G401.6 (cell line): ENCODE measurements around the gene LCN2.
"Not testable (repeated sequence)": the region's sequence is repeated elsewhere in the genome, so short reads cannot be mapped to it uniquely, and the experiment has no call there.

ENCODE experiments used
- FAIRE-seq: peaks from 2 replicates; lab custom pipeline; 2012; peaks lifted over from hg19 to GRCh38; lab: Jason Lieb, UNC

Gene LCN2

DNA sequence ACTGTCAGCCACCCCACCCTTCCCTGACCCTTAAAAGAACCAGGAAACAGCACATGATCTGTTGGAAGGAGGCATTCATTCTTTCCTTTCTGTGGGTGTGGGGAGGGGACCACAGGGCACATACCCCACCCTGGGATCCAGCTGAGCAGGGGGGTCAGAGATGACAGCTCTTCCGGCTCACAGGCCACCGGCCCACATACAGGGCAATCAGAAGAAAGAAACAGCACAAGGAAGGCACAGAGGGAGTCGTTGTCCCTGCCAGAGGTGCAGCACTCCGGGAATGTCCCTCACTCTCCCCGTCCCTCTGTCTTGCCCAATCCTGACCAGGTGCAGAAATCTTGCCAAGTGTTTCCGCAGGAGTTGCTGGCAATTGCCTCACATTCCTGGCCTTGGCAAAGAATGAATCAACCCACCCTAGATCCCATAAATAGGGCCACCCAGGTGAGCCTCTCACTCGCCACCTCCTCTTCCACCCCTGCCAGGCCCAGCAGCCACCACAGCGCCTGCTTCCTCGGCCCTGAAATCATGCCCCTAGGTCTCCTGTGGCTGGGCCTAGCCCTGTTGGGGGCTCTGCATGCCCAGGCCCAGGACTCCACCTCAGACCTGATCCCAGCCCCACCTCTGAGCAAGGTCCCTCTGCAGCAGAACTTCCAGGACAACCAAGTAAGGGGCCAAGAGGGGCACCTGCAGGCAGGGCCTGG, at the start of gene LCN2:
Gene LCN2, plus strand, starts transcription at position 453 of the 701 bp plus-strand sequence. Its CDS starts 73 bp downstream, at position 526.
- no peak for FAIRE-seq

DNA sequence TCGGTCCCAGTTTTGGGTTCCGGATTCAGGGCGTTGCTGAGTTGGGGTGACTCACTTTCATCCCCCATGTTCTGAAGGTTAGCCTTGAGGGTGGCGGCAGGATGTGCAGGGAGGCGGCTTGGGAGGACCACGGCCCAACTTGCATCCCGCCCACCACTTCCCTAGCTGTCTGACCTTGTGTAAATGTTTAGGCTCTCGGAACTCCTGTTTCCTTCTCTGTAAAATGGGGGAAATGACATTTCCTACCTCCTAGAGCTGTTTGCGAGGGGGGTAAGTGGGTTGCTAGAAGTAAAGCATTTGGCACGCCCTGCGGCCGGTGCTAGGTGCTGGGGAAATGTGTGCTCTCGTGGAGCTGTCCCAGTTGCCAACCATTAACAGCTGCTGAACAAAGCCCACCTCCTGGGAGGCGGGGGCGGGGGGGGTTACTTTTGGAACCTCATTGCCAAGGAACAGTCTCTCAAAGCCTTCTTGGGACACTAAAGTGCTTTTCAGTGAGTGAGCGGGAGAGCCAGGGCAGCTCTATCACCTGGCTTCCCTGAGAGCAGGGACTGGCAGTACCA, 49.2 kb upstream of the LCN2 start:
- no peak for FAIRE-seq

GRCh38 chr9:128100581-128100980, 48.7 kb upstream of the LCN2 start:
- no peak for FAIRE-seq

GRCh38 chr9:128101231-128101661, 48.0 kb upstream of the LCN2 start:
- no peak for FAIRE-seq

GRCh38 chr9:128101690-128102089, 47.6 kb upstream of the LCN2 start:
- no peak for FAIRE-seq

GRCh38 chr9:128102196-128102595, 47.1 kb upstream of the LCN2 start:
- FAIRE-seq: no peak

DNA sequence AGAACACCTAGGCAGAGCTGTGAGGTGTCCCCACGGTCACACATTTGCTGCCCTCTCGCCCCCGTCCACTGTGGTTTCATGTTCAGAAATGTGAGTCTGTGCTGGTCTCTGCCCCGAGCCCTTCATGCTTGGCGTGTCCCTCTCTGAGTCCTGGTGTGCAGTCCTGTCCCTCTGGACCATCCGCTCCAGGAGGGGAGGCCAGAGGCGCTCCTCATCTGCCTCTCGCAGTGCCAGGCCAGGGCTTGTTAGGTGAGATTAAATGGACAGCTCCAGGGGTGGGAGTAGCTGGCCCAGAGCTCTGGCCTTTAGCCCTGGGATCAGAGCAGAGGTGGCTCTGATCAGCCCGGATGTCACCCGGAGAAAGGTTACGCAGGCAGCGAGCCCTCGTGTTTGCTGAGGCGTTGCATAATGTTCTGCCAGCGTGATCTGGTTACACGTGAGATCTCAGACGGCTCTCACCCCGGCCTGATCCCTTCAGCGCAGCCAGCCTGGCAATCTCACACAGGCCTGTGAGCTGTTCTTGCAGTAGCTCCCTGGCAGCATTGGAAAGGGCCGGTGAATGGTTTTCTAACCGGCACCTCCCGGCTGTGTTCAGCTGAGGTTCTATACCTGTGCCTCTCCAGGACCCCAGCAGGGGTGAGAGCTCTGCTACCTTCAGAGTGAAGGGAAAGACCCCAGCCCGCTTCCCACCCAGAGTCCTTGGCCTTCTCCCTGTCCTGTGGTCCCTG, 46.2 kb upstream of the LCN2 start:
- FAIRE-seq: no peak

DNA sequence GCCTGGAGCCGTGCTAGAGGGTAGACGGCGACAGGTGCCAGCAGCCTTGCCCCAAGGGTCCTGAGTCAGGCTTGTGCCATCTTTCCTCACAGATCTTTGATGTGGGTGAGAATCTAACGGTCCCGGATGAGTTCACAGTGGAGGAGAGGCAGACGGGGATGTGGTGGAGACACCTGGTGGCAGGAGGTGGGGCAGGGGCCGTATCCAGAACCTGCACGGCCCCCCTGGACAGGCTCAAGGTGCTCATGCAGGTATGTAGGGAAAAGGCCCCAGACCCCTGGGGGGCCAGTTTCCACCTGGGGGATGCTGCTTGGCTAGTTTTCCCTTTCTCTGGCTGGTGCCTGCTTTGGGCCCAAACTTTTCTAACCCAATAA, 45.7 kb upstream of the LCN2 start:
- FAIRE-seq: no peak

DNA sequence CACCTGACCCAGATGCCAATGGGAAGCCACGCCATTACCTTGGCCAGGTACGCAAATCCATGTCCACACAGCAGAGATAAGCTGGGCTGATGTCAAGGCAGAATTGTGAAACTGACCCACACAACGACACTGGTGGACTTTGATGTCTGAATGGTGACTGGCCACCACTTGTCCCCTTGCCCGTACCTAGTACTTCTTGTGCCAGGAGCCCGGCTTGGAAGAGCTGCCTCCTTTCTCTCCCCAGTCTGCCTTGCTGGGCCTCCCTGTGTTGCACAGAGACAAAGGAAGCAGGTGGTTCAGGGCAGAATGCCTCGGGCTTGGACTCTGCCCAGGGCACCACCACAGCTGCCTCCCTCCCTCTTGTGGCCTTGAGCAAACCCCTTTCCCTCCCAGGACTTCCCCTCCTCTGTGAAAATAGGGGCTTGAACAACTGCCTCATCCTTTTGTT, 45.1 kb upstream of the LCN2 start:
- no peak for FAIRE-seq

- FAIRE-seq: no peak
Observed at GRCh38 chr9:128105538-128106175, 43.6 kb upstream of the LCN2 start.

GRCh38 chr9:128106181-128106939, 42.9 kb upstream of the LCN2 start:
- FAIRE-seq: no peak

- FAIRE-seq: no peak
Observed at GRCh38 chr9:128106940-128107467, 42.2 kb upstream of the LCN2 start.

DNA sequence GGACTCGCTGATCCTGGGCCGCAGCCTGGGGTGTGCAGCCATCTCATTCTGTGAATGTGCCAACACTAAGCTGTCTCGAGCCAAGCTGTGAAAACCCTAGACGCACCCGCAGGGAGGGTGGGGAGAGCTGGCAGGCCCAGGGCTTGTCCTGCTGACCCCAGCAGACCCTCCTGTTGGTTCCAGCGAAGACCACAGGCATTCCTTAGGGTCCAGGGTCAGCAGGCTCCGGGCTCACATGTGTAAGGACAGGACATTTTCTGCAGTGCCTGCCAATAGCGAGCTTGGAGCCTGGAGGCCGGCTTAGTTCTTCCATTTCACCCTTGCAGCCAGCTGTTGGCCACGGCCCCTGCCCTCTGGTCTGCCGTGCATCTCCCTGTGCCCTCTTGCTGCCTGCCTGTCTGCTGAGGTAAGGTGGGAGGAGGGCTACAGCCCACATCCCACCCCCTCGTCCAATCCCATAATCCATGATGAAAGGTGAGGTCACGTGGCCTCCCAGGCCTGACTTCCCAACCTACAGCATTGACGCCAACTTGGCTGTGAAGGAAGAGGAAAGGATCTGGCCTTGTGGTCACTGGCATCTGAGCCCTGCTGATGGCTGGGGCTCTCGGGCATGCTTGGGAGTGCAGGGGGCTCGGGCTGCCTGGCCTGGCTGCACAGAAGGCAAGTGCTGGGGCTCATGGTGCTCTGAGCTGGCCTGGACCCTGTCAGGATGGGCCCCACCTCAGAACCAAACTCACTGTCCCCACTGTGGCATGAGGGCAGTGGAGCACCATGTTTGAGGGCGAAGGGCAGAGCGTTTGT, 41.6 kb upstream of the LCN2 start:
- FAIRE-seq: no peak

- no peak for FAIRE-seq
Observed at GRCh38 chr9:128108269-128109049, 40.8 kb upstream of the LCN2 start.

- FAIRE-seq: no peak
Observed at GRCh38 chr9:128109050-128109709, 40.1 kb upstream of the LCN2 start.

DNA sequence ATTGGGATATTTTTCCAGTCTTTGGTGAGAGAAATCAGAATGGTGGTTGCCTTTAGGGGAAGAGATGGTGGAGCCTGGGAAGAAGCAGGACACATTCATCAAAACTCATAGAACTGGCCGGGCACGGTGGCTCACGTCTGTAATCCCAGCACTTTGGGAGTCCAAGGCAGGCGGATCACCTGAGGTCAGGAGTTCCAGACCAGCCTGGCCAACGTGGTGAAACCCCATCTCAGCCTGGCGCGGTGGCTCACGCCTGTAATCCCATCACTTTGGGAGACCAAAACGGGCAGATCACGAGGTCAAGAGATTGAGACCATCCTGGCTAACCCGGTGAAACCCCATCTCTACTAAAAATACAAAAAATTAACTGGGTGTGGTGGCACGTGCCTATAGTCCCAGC, 37.5 kb upstream of the LCN2 start:
- not testable (repeated sequence) for FAIRE-seq

- no peak for FAIRE-seq
Observed at GRCh38 chr9:128113526-128114325, 35.5 kb upstream of the LCN2 start.

GRCh38 chr9:128114326-128115186, 34.7 kb upstream of the LCN2 start:
- no peak for FAIRE-seq
